ENCODE results near the gene JPT2. TPM values are rescaled to one million over a fixed set of nuclear protein-coding genes. Genes with fewer than 3 reads are reported as not detected.
"Not testable (repeated sequence)": the region's sequence is repeated elsewhere in the genome, so short reads cannot be mapped to it uniquely, and the experiment has no call there.

JPT2 gene
- total RNA-seq, 1 donor from 2014 or later: 79.3 TPM

DNA sequence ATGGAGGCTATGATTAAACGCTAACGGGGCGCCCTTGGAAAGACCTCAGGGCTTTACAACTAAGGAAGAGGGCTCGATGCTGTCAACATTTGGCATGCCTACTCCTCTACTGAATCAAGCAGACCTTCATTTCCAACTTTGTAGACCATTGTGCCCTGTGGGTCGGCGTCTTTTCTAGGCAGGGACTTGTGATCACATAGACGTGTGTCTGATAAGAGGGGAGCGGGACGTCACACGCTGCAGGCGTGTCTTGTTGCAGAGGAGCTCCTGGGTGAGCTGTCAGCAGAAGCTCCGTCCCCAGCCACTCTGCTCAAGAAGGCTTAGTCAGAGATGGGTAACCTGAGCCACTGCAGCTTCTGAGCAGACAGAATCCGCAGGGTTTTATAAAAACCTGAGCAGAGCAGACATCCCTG, 30.7 kb downstream of the JPT2 start:
- no peak for ATAC-seq

DNA sequence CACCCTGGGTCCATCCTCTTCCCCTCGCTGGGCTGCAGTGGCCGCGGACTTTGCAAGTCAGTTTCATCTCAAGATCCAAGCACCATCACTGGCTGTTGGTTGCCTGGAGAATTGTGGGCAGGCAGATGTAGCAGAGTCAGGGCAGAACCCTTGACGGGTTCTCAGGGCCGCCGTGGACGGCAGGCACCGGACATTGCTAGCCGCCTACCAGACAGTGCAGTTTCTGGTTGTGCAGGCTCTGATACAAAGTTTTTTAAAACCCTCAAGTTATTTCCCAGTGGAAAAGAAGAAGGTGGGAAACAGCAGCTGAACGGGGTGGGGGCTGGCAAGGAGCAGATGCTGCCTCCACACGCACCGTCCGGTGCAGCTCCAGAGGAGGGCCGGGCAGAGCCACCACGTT, 31.3 kb downstream of the JPT2 start:
- ATAC-seq: no peak

DNA sequence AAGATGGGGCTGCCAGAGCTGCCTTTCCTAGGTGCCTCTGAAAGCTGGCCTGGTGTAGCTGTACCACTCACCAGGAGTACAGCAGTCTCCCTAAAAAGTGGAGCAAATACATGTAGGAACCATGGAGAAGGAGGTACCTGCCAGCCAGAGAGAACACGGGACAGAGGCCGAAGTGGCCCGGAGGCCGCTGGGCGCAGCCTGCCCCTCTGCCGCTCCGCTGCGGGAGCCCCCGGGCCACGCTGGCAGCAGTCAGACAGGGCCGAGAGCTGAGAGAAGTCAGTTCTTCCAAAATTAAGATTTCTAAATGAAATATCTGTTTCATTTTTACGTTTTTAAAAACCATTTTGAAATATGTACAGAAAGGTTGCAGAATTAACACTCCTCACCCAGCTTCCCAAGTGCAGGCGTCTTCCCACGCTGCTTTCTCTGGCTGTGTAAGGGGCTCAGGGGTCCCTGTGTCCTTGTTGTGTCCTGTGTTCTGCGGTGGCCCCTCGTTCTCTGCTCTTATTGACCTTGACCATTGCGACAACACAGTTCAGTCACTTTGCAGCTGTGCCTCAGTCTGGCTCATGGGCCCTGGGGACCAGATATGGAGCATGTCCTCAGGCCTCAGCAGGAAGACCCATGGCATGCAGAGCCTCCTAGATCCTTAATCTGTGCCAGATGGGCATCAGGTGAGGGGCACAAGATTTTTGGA, 32.9 kb downstream of the JPT2 start:
- no peak for ATAC-seq

DNA sequence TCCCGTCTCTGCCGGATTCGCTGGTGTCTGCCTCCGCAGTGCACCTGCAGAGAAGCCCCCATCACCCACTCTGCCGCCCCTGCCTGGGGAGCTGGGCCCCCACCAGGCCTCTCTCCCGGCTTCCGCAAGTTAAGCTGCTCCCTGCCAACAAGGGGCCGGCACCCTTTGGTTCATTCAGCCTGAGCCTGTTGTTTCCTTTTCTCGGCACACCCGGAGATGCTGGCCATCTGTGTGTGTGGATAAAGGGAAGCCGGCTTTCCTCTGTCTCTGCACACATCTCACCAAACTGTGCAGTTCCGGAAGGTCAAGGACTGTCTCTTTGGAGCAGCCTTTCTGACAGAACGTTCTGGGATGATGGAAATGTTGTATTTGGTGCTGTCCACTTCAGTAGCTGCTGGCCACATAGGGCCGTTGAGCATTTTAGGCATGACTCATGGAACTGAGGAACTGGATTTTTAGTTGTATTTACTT, 34.7 kb downstream of the JPT2 start:
- ATAC-seq: no peak

DNA sequence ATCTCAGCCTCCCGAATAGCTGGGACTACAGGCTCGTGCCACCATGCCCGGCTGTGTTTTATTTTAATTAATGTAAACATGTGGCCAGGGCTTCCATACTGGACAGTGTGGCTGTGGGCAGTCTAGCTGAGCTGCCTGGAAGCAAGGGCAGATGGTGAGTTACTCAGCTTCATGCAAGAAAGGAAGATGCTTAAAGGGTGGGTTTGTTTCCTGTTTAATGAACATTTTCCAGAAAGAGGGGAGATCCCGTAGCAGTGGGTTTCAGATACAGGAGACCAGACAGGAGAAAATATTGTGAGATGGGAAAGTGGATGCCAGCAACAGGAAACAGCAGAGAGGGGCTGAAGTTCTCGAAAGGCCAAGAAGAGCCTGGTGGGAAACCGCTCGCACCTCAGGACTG, 35.3 kb downstream of the JPT2 start:
- ATAC-seq: no peak

DNA sequence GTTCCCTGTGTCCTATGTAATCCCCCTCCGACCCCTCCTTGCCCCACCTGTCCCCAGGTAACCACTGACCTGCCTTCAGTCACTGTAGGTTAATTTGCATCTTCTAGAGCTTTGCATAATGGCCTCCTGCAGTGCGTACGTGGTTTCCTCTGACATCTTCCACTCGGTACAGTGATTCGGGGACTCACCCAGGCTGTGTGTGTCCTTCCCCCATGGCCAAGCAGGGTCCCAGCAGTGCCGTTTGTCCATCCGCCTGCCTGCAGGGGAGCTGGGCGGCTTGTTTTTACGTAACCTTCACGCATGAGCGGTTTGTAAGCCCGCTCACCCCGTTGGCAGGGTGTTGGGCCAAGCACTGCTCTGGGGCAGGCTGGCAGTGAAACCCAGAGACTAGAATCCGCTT, 35.9 kb downstream of the JPT2 start:
- ATAC-seq: peak; percentile 50

DNA sequence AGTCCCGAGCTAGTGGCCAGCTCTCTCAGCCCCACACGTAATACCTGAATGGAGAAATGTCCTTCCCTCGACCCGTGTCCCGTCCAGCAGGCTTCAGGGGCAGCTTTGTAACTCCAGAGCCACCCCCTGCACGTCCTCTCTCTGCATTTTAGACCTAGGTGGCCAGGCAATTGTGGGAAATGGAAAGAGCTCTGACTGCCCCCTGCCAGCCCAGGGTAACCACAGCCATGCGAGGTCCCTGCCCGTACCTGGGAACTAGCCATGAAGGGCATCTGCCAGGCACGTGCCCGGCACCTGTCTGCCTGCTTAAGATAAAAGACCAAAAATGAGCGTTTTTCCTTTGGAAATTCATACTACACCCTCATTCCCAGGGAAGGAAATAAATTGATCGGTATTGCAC, 37.1 kb downstream of the JPT2 start:
- no peak for ATAC-seq

DNA sequence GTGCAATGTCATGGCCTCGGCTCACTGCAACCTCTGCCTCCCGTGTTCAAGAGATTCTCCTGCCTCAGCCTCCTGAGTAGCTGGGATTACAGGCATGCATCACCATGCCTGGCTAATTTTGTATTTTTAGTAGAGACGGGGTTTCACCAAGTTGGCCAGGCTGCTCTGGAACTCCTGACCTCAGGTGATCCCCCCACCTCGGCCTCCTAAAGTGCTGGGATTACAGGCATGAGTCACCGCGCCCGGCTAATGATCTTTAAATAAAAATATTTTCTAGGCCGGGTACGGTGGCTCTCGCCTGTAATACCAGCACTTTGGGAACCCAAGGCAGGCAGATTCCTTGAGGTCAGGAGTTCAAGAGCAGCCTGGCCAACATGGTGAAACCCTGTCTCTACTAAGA, 40.2 kb downstream of the JPT2 start:
- ATAC-seq: not testable (repeated sequence)

DNA sequence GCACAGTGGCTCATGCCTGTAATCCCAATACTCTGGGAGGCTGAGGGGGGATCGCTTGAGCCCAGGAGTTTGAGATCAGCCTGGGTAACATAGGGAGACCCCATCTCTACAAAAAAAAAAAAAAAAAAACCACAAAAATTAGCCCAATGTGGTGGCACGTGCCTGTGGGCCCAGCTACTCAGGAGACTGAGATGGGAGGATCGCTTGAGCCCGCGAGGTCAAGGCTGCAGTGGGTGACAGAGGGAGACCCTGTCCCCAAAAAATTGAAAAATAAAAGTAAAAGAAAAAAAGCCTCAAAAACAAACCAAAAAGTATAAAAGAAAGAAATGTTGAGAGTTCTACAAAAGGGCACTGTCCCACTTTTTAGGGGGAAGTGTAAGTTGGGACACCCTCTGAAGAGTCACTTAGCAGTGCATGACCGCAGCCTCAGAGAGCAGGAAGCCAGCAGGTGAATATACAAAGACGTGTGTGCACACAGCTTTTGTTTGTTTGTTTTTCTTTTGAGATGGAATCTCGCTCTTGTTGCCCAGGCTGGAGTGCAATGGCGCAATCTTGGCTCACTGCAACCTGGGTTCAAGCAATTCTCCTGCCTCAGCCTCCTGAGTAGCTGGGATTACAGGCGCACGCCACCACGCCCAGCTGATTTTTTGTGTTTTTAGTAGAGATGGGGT, 41.6 kb downstream of the JPT2 start:
- ATAC-seq: peak; percentile 54

DNA sequence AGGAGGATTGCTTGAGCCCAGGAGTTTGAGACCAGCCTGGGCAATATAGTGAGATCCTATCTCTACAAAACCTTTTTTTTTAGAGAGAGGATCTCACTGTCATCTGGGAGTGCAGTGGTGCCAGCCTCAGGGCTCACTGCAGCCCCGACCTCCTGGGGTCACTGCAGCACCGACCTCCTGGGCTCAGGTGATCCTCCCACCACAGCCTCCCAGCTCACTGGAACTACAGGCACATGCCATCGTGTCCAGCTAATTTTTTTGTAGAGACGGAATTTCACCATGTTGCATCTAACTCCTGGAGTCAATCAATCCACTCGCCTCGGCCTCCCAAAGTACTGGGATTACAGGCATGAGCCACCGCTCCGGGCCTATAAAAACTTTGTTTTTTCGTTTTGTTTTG, 43.3 kb downstream of the JPT2 start:
- no peak for ATAC-seq

DNA sequence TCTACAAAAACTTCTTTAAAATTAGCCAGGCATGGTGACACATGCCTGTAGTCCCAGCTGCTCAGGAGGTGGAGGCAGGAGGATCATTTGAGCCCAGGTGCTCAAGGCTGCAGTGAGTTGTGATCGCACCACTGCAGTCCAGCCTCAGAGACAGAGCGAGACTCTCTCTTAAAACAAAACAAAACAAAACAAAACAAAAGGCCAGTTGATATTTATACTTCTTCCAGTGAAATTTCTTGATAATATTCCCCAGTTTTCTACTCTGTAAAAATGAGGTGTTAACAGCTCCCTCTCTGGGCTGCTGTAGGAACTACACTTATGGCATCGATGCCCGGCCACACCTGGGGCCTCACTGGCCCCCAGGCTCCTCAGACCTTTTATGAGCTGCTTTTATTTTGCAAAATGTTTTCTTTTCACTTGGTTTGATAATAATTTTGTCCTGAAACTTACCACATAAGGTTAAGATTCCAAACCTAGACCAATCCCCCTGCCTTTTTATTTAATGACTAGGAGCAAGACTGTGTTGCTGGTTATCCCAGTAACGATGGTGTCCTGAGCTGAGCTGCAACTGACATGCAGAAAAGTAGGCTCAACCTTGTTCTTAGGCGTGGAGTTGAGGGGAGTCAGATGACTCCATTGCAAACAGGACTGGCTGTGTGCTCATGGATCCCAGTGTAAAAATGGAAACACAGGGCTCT, 45.5 kb downstream of the JPT2 start:
- peak; percentile 41 for ATAC-seq

DNA sequence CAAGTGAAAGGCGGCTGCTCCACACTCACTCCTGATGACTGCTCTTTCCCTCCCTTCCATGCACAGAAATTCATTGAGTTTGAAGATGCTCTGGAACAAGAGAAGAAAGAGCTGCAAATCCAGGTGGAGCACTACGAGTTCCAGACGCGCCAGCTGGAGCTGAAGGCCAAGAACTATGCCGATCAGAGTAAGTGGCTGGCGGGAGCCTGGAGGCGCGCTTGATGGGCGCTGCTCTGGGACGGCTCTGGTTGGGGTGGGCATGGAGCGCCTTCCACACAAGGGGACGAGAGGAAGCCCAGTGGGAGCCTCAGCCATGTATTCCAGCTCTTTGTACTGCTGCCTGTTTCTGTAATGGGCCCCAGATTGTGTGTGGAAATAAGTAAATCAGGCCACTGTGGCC, 46.4 kb downstream of the JPT2 start:
- no peak for ATAC-seq

DNA sequence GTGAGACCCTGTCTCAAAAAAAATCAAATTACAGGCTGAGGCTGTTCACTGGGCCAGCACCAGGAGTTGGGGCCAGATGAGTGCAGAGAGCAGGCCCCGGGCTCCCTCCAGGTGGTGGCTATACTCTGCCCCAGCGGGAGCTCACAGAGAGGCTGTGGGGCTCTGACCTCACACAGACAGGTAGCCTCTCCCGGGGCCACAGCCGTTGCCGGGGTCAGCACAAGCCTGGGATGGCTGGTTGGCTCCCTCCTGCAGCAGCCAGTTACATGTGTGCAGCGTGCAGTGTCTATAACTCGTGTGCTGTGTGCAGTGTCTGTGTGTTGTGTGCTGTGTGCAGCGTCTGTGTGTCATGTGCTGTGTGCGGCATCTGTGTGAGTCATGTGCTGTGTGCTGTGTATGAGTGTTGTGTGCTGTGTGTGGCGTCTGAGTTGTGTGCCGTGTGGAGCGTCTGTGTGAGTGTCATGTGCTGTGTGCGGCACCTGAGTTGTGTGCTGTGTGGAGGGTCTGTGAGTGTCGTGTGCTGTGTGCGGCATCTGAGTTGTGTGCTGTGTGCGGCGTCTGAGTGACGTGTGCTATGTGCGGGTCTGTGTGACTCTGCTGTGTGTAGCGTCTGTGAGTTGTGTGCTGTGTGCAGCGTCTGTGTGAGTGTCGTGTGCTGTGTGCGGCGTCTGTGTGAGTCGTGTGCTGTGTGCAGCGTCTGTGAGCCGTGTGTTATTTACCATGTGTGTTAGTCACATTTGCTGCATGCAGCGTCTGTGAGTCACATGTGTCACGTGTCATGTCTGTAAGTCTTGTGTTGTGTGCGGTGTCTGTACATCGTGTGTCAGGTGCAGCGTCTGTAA, 48.8 kb downstream of the JPT2 start:
- no peak for ATAC-seq

DNA sequence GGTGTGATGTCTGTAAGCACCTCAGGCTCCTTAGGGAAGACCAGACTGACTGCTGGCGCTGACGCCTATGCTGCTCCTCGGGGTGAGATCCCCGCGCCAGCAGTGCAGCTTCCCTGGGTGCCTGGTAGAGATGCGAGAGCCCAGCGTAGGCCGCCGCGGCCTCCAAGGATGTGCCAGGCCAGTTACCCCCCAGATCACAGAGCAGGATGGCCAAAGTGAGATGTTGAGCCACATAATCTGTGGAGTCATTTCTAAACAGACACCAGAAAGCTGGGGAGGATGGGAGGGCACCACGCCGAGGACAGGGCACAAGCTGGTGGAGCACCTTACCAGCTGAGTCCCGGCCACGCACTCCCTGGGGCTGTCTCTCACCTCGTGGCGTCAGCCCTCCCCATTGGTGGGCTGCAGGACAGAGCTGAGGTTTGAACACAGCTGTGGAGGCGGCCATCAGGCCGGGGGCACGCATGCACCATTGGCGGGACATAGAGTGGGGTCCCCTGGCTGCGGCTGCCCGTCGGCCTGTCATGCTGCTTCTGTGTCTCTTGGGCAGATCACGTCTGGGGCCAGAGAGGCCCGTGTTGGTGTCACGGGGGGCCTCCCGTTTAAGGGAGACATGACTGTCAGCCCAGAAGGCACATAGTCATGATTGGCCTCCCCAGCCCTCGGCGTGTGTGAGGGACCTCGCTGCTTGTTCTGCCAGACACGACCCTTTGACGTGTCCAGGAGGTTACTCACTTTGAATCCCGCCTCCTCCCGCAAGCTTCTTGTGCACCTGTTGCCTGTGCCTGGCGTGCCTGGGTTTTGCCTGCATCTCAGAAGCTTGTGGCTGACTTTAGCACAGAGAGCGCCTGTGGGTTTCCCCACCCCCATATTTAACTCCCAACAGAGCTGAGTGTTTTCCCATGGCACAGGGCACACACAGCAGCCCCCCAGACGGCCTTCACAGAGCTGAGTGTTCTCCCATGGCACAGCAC, 49.9 kb downstream of the JPT2 start:
- no peak for ATAC-seq

DNA sequence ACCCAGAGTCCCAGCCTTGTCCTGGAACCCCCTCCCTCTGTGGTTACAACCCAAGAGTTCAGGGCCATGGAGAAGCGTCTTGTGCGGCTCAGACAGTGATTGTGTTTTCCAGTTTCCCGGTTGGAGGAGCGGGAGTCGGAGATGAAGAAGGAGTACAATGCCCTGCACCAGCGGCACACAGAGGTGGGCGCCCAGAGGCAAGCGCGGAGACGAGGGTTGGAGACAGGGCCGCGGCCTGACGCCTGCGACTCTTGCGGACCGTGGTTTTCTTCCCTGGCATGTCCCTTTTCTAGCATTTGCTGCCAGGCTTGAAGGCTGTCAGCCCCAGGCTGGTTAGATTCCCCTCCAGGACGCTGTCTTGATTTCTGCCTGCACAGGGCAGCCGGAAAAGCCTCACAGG, 50.9 kb downstream of the JPT2 start:
- no peak for ATAC-seq

DNA sequence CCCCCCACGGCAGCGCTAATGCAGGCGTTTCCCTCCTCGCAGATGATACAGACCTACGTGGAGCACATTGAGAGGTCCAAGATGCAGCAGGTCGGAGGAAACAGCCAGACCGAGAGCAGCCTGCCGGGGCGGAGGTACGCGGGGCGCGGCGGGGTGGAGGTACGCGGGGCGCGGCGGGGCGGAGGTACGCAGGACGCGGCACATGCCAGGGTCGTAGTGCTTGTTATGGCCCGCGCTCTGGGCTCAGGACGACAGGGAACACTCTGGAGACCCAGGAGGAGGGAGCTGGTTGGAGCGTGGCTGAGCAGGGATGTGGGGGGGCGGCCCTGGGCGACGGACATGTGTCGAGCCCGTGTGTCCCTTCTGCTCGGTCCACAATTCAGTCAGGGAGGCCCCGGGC, 51.4 kb downstream of the JPT2 start:
- ATAC-seq: no peak

DNA sequence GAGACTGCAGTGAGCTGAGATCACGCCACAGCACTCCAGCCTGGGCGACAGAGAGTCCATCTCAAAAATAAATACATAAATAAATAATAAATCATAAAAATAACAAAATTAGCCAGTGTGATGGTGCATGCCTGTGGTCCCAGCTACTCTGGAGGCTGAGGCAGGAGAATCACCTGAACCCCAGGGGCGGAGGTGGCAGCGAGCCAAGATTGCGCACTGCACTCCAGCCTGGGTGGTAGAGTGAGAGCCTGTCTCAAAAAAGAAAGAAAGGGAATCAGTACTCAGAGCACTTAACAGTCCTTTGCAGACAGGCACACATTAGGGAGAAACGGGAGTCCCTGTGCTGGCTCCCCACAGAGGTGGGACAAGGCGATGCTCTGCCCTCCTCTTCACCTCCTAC, 53.0 kb downstream of the JPT2 start:
- no peak for ATAC-seq

DNA sequence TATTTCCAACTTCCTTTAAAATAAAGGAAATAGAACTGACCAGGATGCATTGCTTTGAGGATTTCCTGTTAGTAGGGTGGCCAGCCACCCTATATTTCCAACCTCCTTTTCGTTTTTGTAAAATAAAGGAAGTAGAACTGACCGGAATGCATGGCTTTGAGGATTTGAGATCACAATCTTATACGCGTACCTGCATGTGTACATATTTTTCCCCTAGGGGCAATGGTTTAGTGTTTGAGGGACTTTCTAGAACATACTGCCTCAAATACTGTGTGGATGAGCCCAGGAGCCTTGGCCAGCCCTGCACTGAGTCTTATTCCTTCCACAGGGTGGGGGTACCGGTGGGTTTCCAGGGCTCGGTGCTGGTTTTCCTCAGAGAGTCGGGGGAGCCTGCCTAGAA, 53.5 kb downstream of the JPT2 start:
- ATAC-seq: no peak

DNA sequence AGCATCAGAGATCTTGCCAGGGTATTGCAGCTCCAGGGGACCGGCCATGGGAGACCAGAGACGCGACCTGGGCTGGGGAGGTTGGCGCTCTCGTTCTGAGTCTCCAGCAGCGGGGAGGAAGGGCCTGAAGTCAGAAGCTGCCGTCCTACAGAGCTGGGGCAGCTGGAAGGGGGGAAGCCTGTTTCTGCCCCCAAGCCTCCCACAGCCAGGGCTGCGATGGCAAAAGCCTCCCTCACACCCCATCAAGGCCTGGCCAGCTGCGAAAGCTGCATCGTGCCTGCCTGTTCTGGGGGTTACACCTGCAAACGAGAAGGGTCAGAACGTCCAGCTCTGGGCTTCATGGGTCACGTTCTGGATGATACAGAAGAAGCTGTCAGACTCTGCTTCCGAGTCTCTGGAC, 54.0 kb downstream of the JPT2 start:
- ATAC-seq: no peak

DNA sequence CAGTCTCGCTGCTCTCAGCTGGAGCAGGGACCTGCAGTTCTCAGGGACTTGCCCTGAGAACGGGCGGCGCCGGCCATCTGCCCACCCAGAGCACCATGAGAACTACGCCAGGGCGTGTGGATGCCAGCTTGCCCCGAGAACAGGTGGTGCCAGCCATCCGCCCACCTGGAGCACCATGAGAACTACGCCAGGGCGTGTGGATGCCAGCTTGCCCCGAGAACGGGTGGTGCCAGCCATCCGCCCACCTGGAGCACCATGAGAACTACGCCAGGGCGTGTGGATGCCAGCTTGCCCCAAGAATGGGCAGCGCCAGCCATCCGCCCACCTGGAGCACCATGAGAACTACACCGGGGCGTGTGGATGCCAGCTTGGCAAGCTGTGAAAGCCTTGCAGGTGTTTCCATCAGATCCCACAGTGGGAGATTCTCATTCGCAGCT, 54.5 kb downstream of the JPT2 start:
- ATAC-seq: not testable (repeated sequence)

DNA sequence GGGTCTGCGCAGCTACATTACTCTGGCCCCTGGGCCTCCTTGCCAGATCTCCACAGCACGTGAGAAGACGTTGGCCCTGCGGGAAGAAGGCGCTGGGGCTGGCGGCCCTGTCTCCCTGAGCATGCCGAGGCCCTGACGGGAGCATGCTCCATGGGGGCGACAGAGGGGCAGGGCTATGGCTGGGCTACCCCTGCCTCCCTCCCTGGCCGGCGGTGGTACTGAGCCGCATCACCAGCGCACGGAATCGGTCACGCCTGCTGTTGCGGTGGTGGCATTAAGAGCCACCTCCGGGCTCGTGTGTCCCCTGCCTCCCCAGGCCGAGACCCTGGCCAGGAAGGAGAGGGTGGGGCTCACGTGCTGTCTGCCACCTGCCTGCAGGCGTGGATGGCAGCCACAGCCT, 56.0 kb downstream of the JPT2 start:
- ATAC-seq: no peak

DNA sequence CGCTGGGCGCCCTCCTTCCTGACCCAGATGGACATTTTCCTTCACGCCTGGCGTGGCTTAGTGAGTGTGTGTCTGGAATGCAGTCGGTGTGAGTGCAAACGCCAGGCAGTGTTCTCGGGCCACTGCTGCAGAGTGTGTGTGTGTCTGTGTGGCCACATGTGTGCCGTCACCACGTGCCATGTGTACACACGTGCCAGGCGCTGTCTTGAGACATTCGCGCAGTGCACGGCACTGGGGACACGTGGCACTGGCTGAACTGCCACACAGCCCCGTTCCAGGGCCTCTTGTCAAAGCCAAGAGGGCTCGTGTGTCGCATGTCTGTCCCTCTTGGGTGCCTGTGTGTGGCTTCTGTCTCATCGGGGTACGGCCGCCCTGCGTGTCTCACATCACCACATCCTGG, 56.7 kb downstream of the JPT2 start:
- ATAC-seq: peak; percentile 8

All from esophagus mucosa (tissue), 1 donor.